SK-N-MC (cell line): Measurements from ENCODE around the gene HOXC4.

Source experiments
- FOXP2 ChIP-seq: optimal IDR thresholded peaks from 2 replicates; pipeline ENCODE3; 2011; ENCODE audit warnings: mild to moderate bottlenecking, moderate library complexity; ENCODE audit not compliant: insufficient read depth; ENCODE audit errors: extremely low read length, control extremely low read depth
- POLR2AphosphoS5 ChIP-seq: IDR thresholded peaks from 2 replicates; pipeline ENCODE4 v1.6.1; 2012; ENCODE audit warnings: mild to moderate bottlenecking, low read depth, low read length, borderline replicate concordance

DNA sequence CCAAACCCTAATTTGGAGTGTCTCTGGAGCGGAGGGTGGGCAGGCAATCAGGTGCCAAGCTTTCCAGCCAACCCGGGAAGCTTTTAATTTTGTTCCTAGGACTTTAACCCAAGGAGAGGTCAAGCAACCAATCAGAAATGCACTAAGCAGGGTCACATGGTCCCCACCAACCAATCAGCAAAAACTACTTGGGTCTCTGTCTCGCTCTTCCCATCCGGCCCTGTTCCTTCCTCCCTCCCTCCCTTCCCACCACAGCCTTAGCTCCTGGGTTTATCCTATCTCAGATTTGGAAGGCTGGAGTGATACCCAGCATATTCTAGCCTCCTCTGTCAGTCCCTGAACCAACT lies 13.5 kb upstream of the HOXC4 start:
- TF ChIP-seq POLR2AphosphoS5 (no peak), FOXP2 (no peak)
